GM23338 (cell line): ENCODE results near the gene DSCAML1. TPM values are rescaled to one million over a fixed set of nuclear protein-coding genes. Genes with fewer than 3 reads are reported as not detected.

Source experiments
- ATAC-seq: fragments of 200-7000 bp; cut with Tn5 transposase; 3 replicates; pipeline ENCODE4 v1.9.1; 2020
- DNase-seq: peaks from one replicate; pipeline ENCODE4 v3.0.0-alpha.2; 2015; ENCODE audit warnings: low spot score
- H2AFZ ChIP-seq: fragments of 200-600 bp; sonication (generic); 2 replicates; pipeline ENCODE4 v1.8.0; 2016; ENCODE audit warnings: antibody characterized with exemption, mild to moderate bottlenecking, moderate library complexity
- H3F3A ChIP-seq: fragments of 200-600 bp; sonication (generic); replicated peaks from 2 replicates; pipeline ENCODE4 v1.8.0; 2017; ENCODE audit warnings: antibody characterized with exemption, mixed run types, low read depth
- H3K27ac ChIP-seq: fragments of 200-600 bp; sonication (generic); 2 replicates; pipeline ENCODE4 v1.6.1; 2016; ENCODE audit warnings: low read depth
- H3K27me3 ChIP-seq: fragments of 200-600 bp; sonication (generic); 2 replicates; pipeline ENCODE4 v1.8.0; 2016; ENCODE audit warnings: mild to moderate bottlenecking, mixed run types, moderate library complexity; ENCODE audit not compliant: insufficient read depth
- H3K36me3 ChIP-seq: fragments of 200-600 bp; sonication (generic); 2 replicates; pipeline ENCODE4 v1.8.0; 2016; ENCODE audit warnings: mild to moderate bottlenecking; ENCODE audit not compliant: insufficient read depth
- H3K4me1 ChIP-seq: fragments of 200-600 bp; sonication (generic); 2 replicates; pipeline ENCODE4 v1.8.0; 2016; ENCODE audit warnings: mild to moderate bottlenecking, moderate library complexity; ENCODE audit not compliant: insufficient read depth
- H3K4me2 ChIP-seq: fragments of 200-600 bp; sonication (generic); 2 replicates; pipeline ENCODE4 v1.7.1; 2017; ENCODE audit warnings: mixed run types
- H3K4me3 ChIP-seq: fragments of 200-600 bp; sonication (generic); 2 replicates; pipeline ENCODE4 v1.6.1; 2016; ENCODE audit warnings: mixed run types
- H3K79me2 ChIP-seq: fragments of 200-600 bp; sonication (generic); replicated peaks from 2 replicates; pipeline ENCODE4 v1.8.0; 2017; ENCODE audit warnings: mild to moderate bottlenecking; ENCODE audit not compliant: insufficient read depth
- H3K9me2 ChIP-seq: fragments of 200-600 bp; sonication (generic); 2 replicates; pipeline ENCODE4 v1.8.0; 2017; ENCODE audit not compliant: insufficient read depth
- H4K20me1 ChIP-seq: fragments of 200-600 bp; sonication (generic); replicated peaks from 2 replicates; pipeline ENCODE4 v1.8.0; 2017; ENCODE audit warnings: mild to moderate bottlenecking; ENCODE audit not compliant: insufficient read depth
- H3K27ac Mint-ChIP-seq: 2 replicates; pipeline ENCODE4 v1.8.0; 2020; ENCODE audit warnings: inconsistent platforms, mild to moderate bottlenecking, moderate library complexity, mixed read lengths
- H3K27me3 Mint-ChIP-seq: 3 replicates; pipeline ENCODE4 v1.8.0; 2022; ENCODE audit warnings: low read depth, mild to moderate bottlenecking, moderate library complexity, mixed read lengths, inconsistent platforms; ENCODE audit not compliant: insufficient read depth, poor library complexity
- H3K36me3 Mint-ChIP-seq: 3 replicates; pipeline ENCODE4 v1.8.0; 2021; ENCODE audit warnings: low read depth, mild to moderate bottlenecking, inconsistent platforms, moderate library complexity, mixed read lengths
- H3K4me1 Mint-ChIP-seq: 3 replicates; pipeline ENCODE4 v1.8.0; 2020; ENCODE audit warnings: mild to moderate bottlenecking, inconsistent platforms, mixed read lengths
- H3K4me3 Mint-ChIP-seq: 3 replicates; pipeline ENCODE4 v1.8.0; 2021; ENCODE audit warnings: moderate library complexity, mild to moderate bottlenecking, inconsistent platforms, mixed read lengths
- H3K9me3 Mint-ChIP-seq: 3 replicates; pipeline ENCODE4 v1.8.0; 2020; ENCODE audit warnings: moderate library complexity, mild to moderate bottlenecking, inconsistent platforms, mixed read lengths
- CREB1 ChIP-seq: fragments of 250-450 bp; sonication (Bioruptor Pico); IDR thresholded peaks from 2 replicates; pipeline ENCODE4 v1.5.0; 2020; ENCODE audit warnings: low read depth, mild to moderate bottlenecking, moderate library complexity
- CTCF ChIP-seq, 2 experiments: fragments of 200-600 bp in 1 of 2; sonication (generic) in 1 of 2; conservative IDR thresholded peaks; 2 replicates each; pipeline versions ENCODE4 v1.5.1 to v1.6.1; 2016 to 2017; ENCODE audit warnings: antibody characterized with exemption in 2 of 2, low read depth in 2 of 2, mild to moderate bottlenecking in 2 of 2, moderate library complexity in 1 of 2
- EZH2phosphoT487 ChIP-seq: fragments of 200-600 bp; sonication (generic); IDR thresholded peaks from one replicate; pipeline ENCODE4 v1.8.1; 2018; ENCODE audit warnings: antibody characterized with exemption; ENCODE audit not compliant: unreplicated experiment
- JUNB ChIP-seq: IDR thresholded peaks from one replicate; pipeline ENCODE4 v1.6.1; 2016; ENCODE audit warnings: antibody characterized with exemption; ENCODE audit not compliant: unreplicated experiment
- NANOG ChIP-seq: IDR thresholded peaks from 2 replicates; pipeline ENCODE4 v1.6.1; 2016; ENCODE audit warnings: antibody characterized with exemption, borderline replicate concordance
- POLR2AphosphoS5 ChIP-seq: IDR thresholded peaks from 2 replicates; pipeline ENCODE4 v1.6.1; 2016; ENCODE audit warnings: antibody characterized with exemption, low read depth
- STAT1 ChIP-seq: IDR thresholded peaks from one replicate; pipeline ENCODE4 v1.6.1; 2016; ENCODE audit warnings: antibody characterized with exemption; ENCODE audit not compliant: unreplicated experiment
- ZNF114 ChIP-seq: fragments of 250-450 bp; sonication (Bioruptor Pico); IDR thresholded peaks from 2 replicates; pipeline ENCODE4 v1.5.0; 2020; ENCODE audit warnings: mild to moderate bottlenecking, moderate library complexity
- ZNF331 ChIP-seq: fragments of 250-450 bp; sonication (Bioruptor Pico); IDR thresholded peaks from 2 replicates; pipeline ENCODE4 v1.5.0; 2020; ENCODE audit warnings: low read depth, mild to moderate bottlenecking, moderate library complexity
- polyA plus RNA-seq: library from polyadenylated mRNA; unstranded; fragments of >200 nt; fragmentation: Nextera tagmentation; extraction: Ambion mirVana; gene quantifications from 2 replicates; pipeline ENCODE4 v1.2.1, GENCODE V29; 2016
- total RNA-seq: library from RNA; depleted of rRNA; stranded (reverse); fragments of >200 nt; shearing (Covaris generic); gene quantifications from 2 replicates; pipeline ENCODE4 v1.2.3, GENCODE V29; 2014
- TF ChIP-seq, protein P1 (sequence below): IDR thresholded peaks from one replicate; pipeline ENCODE4 v1.6.1; 2018; ENCODE audit warnings: antibody characterized with exemption; ENCODE audit not compliant: unreplicated experiment
- TF ChIP-seq, protein P2 (sequence below): IDR thresholded peaks from 2 replicates; pipeline ENCODE4 v1.6.1; 2016; ENCODE audit warnings: antibody characterized with exemption

DSCAML1 gene
- total and polyA plus RNA-seq, 2 experiments from 2014 or later: 0.17 TPM; not detected in 1

- no peak for TF ChIP-seq ZNF331 (CRISPR knock-in tag)
- no peak for TF ChIP-seq NANOG
- TF ChIP-seq POLR2AphosphoS5: no peak
- TF ChIP-seq, protein P1, sequence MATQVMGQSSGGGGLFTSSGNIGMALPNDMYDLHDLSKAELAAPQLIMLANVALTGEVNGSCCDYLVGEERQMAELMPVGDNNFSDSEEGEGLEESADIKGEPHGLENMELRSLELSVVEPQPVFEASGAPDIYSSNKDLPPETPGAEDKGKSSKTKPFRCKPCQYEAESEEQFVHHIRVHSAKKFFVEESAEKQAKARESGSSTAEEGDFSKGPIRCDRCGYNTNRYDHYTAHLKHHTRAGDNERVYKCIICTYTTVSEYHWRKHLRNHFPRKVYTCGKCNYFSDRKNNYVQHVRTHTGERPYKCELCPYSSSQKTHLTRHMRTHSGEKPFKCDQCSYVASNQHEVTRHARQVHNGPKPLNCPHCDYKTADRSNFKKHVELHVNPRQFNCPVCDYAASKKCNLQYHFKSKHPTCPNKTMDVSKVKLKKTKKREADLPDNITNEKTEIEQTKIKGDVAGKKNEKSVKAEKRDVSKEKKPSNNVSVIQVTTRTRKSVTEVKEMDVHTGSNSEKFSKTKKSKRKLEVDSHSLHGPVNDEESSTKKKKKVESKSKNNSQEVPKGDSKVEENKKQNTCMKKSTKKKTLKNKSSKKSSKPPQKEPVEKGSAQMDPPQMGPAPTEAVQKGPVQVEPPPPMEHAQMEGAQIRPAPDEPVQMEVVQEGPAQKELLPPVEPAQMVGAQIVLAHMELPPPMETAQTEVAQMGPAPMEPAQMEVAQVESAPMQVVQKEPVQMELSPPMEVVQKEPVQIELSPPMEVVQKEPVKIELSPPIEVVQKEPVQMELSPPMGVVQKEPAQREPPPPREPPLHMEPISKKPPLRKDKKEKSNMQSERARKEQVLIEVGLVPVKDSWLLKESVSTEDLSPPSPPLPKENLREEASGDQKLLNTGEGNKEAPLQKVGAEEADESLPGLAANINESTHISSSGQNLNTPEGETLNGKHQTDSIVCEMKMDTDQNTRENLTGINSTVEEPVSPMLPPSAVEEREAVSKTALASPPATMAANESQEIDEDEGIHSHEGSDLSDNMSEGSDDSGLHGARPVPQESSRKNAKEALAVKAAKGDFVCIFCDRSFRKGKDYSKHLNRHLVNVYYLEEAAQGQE: no peak
- no peak for TF ChIP-seq EZH2phosphoT487
- no peak for TF ChIP-seq STAT1
- TF ChIP-seq CREB1 (CRISPR knock-in tag): no peak
- TF ChIP-seq, protein P2, sequence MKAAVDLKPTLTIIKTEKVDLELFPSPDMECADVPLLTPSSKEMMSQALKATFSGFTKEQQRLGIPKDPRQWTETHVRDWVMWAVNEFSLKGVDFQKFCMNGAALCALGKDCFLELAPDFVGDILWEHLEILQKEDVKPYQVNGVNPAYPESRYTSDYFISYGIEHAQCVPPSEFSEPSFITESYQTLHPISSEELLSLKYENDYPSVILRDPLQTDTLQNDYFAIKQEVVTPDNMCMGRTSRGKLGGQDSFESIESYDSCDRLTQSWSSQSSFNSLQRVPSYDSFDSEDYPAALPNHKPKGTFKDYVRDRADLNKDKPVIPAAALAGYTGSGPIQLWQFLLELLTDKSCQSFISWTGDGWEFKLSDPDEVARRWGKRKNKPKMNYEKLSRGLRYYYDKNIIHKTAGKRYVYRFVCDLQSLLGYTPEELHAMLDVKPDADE: no peak
- no peak for TF ChIP-seq ZNF114 (CRISPR knock-in tag)
Measured at GRCh38 chr11:117841551-117842031, 44.6 kb upstream of the DSCAML1 start (continued).

DNA sequence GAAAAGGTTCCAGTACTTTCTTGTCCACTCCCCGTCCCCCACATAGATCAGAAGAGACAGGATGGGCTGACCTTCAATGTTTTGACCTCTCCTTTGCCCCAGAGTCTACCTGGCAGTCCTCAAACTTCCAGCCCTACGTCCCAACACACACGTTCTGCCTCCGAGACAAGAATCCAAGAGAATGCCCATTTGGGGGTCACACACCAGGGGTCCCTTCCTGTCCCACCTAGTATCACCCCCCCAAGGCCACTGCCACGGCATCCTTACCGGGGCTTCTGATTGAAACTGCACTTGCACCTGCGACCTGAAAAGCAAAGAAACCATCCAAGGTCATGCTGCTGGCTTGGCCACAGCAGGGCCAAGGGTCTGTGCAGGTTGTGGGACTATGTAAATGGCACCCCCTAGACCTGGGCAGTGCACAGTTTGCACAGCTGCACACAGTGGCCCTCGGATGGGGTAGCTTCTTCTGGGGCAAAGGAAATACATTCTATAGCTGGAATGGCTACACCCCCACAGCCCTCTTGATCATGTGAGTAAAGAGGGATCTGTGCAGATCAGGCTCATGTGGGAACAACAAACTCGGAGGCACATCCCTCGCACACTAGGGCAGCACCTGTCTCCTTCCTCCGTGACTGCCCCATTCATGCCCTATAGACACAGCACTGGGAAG, 44.0 kb upstream of the DSCAML1 start:
- no peak overlapping the region for H3K4me3 Mint-ChIP-seq
- no peaks in the 10 kb centered on the region for H3K9me3 Mint-ChIP-seq
- H3K4me3 ChIP-seq: no peak overlapping the region
- no peaks in the 10 kb centered on the region for H3K4me1 ChIP-seq
- H3K27me3 ChIP-seq: no peaks in the 10 kb centered on the region
- H3K4me2 ChIP-seq: no peak overlapping the region
- peaks cover 13% of the 10 kb centered on the region for H3K4me1 Mint-ChIP-seq
- H2AFZ ChIP-seq: no peak overlapping the region
- peak overlapping the region; percentile 86 for H3K27ac Mint-ChIP-seq
- no peak overlapping the region for H3K27ac ChIP-seq
- H3K27me3 Mint-ChIP-seq: no peaks in the 10 kb centered on the region
- H3K79me2 ChIP-seq: no peaks in the 10 kb centered on the region
- DNase-seq (no peak), ATAC-seq (no peak)
- H3K36me3 Mint-ChIP-seq: no peaks in the 10 kb centered on the region
- no peaks in the 10 kb centered on the region for H3K9me2 ChIP-seq
- H3F3A ChIP-seq: no peaks in the 10 kb centered on the region
- H4K20me1 ChIP-seq: no peaks in the 10 kb centered on the region
- H3K36me3 ChIP-seq: no peaks in the 10 kb centered on the region
- TF ChIP-seq STAT1 (no peak), NANOG (no peak), CTCF (conservative IDR thresholded peaks at IDR 0.05; ENCODE audit: low read depth in 2 of 2) (no peak), JUNB (no peak), CREB1 (CRISPR knock-in tag) (no peak)
- TF ChIP-seq, protein P1: no peak
